ENCODE results near the gene FBXO24. TPM values are rescaled to one million over a fixed set of nuclear protein-coding genes. Genes with fewer than 3 reads are reported as not detected.

Gene FBXO24
- total RNA-seq, 4 donors from 2014 or later, result 0.14 to 0.79 TPM; not detected in 2

DNA sequence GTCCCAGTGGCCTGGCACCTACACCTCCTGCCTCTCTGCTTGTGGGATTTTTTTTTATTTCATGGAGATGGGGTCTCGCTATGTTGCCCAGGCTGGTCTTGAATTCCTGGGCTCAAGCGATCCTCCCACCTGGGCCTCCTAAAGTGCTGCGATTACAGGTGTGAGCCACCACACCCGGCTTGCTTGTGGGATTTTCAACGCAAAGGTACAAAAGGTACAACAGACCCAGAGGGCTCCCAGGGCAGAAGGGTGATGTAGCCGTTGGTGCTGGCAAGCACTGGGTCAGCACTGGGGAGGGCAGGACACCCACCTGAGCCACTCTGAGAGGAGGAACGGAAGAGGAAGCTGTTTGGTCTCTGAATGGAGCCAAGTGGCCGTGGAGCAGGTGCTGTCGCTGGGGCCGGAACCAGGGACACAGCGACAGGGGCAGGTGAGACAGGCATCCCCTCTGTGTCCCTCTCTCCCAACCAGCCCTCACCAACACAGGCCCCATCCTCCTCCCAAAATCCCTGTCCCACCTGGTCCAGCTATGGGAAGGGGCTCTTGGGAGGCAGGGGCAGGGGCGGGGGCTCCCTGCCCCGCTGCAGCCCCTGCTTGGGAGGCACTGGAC lies 9.6 kb upstream of the FBXO24 start:
- DNase-seq, result no peak
- Histone ChIP-seq H3K4me1 (no peaks in the 10 kb centered on the region), H3K27ac (no peak overlapping the region), H3K9me3 (no peaks in the 10 kb centered on the region), H3K36me3 (peaks cover 0 to 43% (median 13%) of the 10 kb centered on the region in 4 donors), H3K27me3 (peaks cover 3% of the 10 kb centered on the region), H3K4me3 (no peak overlapping the region)
- in situ Hi-C loops (cut with MboI; ENCODE audit: low pct_ligation_motif_present in 1 of 4, low pct_unique_long_range_greater_than_20kb in 1 of 4, low sequenced_read_pairs in 3 of 4) (loop anchor here in 1 of 4 donors (25.0 kb wide), 1 partner anchor 111 kb away; the partner anchor contains the start of gene GIGYF1), intact Hi-C loops (cut with DNase I; ENCODE audit: low total_unique reads) (no loop called here)
- TF ChIP-seq POLR2AphosphoS5 (IDR thresholded peaks at IDR 0.05) (no peak), EP300 (IDR thresholded peaks at IDR 0.05; ENCODE audit: low read depth) (no peak), CTCF (IDR thresholded peaks at IDR 0.05) (no peak), POLR2A (IDR thresholded peaks at IDR 0.05) (no peak)
- WGBS, 2 donors (ENCODE audit: low coverage in 1 of 2), result 94% methylated on average over 13 of the region's 13 CpGs; no CpG with 5 or more reads in 1 of the 2 donors

DNA sequence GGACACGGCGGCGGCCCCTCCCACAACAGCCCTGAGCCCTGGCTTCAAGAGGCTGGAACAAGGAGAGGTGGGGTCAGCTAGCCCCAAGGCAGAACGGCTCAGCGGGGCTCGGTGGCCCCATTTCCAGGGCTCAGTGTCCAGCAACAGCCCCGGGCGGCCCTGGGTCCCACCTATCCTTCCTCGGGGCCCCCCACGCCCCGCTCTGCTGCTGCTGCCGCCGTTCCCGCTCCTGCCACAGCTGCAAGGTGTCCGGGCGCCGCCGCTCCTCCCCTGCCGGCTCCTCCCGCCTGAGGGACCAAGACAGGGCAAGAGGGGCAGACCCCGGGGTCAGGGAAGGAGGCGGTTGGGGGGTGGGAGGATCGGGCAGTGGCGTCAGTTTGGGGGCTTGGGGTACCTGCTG lies 9.0 kb upstream of the FBXO24 start:
- no peaks in the 10 kb centered on the region for H3K4me1 ChIP-seq
- DNase-seq, result no peak
- WGBS, 2 donors (ENCODE audit: low coverage in 1 of 2), result 90% methylated on average over 11 of the region's 24 CpGs; no CpG with 5 or more reads in 1 of the 2 donors
- no peak overlapping the region for H3K27ac ChIP-seq
- in situ Hi-C loops (cut with MboI; ENCODE audit: low pct_ligation_motif_present in 1 of 4, low pct_unique_long_range_greater_than_20kb in 1 of 4, low sequenced_read_pairs in 3 of 4), result loop anchor here in 1 of 4 donors (25.0 kb wide), 1 partner anchor 110 kb away; the partner anchor contains the start of gene GIGYF1
- no peaks in the 10 kb centered on the region for H3K9me3 ChIP-seq
- peaks cover 0 to 49% (median 16%) of the 10 kb centered on the region in 4 donors for H3K36me3 ChIP-seq
- H3K4me3 ChIP-seq, result no peak overlapping the region
- TF ChIP-seq POLR2A (IDR thresholded peaks at IDR 0.05) (no peak), EP300 (IDR thresholded peaks at IDR 0.05; ENCODE audit: low read depth) (no peak), CTCF (IDR thresholded peaks at IDR 0.05) (no peak), POLR2AphosphoS5 (IDR thresholded peaks at IDR 0.05) (no peak)
- intact Hi-C loops (cut with DNase I; ENCODE audit: low total_unique reads), result no loop called here
- no peaks in the 10 kb centered on the region for H3K27me3 ChIP-seq

DNA sequence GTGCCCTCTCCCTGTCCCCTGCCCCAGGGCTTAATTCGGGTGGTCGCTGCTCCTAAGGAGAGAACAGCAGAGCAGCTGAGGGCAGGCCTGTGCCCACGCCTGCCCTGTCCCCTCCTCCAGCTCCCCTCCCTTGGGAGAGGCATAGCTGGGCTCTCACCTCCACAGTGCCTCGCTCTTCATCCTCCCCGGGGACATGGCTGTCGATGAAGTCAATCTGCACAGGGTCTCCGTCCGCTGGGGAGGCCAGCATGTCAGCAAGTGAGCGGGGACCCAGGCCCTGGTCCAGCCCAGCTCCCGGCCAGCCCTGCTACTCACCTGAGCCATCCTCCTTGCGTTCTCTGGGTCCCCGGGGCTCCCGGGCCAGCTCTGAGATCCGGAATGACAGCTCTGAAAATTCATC lies 8.6 kb upstream of the FBXO24 start:
- no peak overlapping the region for H3K4me3 ChIP-seq
- peaks cover 0 to 2% (median under 1%) of the 10 kb centered on the region in 4 donors for H3K4me1 ChIP-seq
- in situ Hi-C loops (cut with MboI; ENCODE audit: low pct_ligation_motif_present in 1 of 4, low pct_unique_long_range_greater_than_20kb in 1 of 4, low sequenced_read_pairs in 3 of 4), result loop anchor here in 1 of 4 donors (25.0 kb wide), 1 partner anchor 110 kb away; the partner anchor contains the start of gene GIGYF1
- intact Hi-C loops (cut with DNase I; ENCODE audit: low total_unique reads), result no loop called here
- H3K36me3 ChIP-seq, result peaks cover 0 to 49% (median 16%) of the 10 kb centered on the region in 4 donors
- TF ChIP-seq EP300 (IDR thresholded peaks at IDR 0.05; ENCODE audit: low read depth) (no peak), POLR2AphosphoS5 (IDR thresholded peaks at IDR 0.05) (no peak), POLR2A (IDR thresholded peaks at IDR 0.05) (no peak), CTCF (IDR thresholded peaks at IDR 0.05) (no peak)
- no peak overlapping the region for H3K27ac ChIP-seq
- DNase-seq, result no peak
- no peaks in the 10 kb centered on the region for H3K27me3 ChIP-seq
- no peaks in the 10 kb centered on the region for H3K9me3 ChIP-seq
- 95% methylated on average over 14 of the region's 14 CpGs; no CpG with 5 or more reads in 1 of the 2 donors for WGBS, 2 donors (ENCODE audit: low coverage in 1 of 2)

DNA sequence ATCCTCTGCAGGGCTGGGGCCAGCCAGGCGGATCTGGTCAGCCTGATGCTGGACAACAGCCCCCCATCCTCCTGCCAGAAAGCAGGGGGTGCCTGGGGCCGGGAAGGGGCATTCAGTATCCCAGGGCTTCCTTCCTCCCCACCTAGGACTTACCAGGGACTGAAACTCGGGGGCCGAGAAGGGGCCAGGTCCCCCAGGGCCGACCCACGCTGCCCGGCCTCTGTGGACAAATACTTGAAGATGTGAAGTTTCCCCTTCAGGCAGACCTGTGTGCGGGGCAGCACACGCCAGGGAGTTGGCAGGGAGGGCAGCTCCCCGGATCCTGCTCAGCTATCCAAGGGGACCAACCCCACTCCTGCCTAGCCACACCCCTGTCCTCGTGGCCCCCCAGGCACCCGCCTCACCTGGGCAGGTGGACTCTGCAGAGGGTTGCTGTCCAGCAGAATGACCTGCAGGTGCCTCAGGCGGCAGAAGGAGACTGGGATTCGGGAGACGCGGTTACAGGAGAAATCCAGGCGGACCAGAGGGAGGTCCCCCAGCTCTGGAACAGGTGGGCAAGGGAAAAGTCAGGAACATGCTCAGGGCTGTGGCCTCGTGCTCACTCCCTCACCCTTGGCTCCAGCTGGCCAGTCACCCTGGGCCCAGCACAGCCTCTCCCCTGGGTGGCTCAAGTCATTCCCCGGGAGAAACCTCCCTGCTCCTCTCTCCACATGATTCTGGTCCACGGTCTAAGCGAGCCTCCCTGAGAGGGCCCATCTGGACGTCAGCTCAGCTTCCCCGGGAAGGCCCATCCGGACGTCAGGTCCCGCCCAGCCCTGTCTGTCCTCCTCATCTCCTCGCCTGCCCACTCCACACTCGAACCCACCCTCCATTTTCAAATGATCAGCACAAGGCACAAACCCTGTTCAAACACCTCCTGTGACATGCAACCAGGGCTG lies 7.6 kb upstream of the FBXO24 start:
- no peak overlapping the region for H3K4me3 ChIP-seq
- TF ChIP-seq EP300 (IDR thresholded peaks at IDR 0.05; ENCODE audit: low read depth) (no peak), POLR2AphosphoS5 (IDR thresholded peaks at IDR 0.05) (no peak), CTCF (IDR thresholded peaks at IDR 0.05) (no peak), POLR2A (IDR thresholded peaks at IDR 0.05) (no peak)
- intact Hi-C loops (cut with DNase I; ENCODE audit: low total_unique reads) (no loop called here), in situ Hi-C loops (cut with MboI; ENCODE audit: low pct_ligation_motif_present in 1 of 4, low pct_unique_long_range_greater_than_20kb in 1 of 4, low sequenced_read_pairs in 3 of 4) (loop anchor here in 1 of 4 donors (25.0 kb wide), 1 partner anchor 109 kb away; the partner anchor contains the start of gene GIGYF1)
- no peak overlapping the region for H3K27ac ChIP-seq
- H3K36me3 ChIP-seq, result peaks cover 0 to 49% (median 16%) of the 10 kb centered on the region in 4 donors
- no peaks in the 10 kb centered on the region for H3K9me3 ChIP-seq
- H3K27me3 ChIP-seq, result no peaks in the 10 kb centered on the region
- DNase-seq, result no peak
- 91% methylated on average over 28 of the region's 28 CpGs; no CpG with 5 or more reads in 1 of the 2 donors for WGBS, 2 donors (ENCODE audit: low coverage in 1 of 2)
- peaks cover 0 to 12% (median 9%) of the 10 kb centered on the region in 4 donors for H3K4me1 ChIP-seq
